Neutrophil (primary cell): ENCODE data around the gene PTMS.

Experiments
- H3K27ac ChIP-seq: fragments of 200-600 bp; sonication (generic); 2 replicates; pipeline ENCODE4 v1.5.1; 2016; ENCODE audit warnings: mild to moderate bottlenecking, moderate library complexity
- H3K27me3 ChIP-seq: fragments of 200-600 bp; sonication (generic); 2 replicates; pipeline ENCODE4 v1.6.0; 2016; ENCODE audit warnings: mild to moderate bottlenecking
- H3K36me3 ChIP-seq: fragments of 200-600 bp; sonication (generic); 2 replicates; pipeline ENCODE4 v1.5.1; 2017
- H3K4me1 ChIP-seq, 2 experiments: fragments of 200-600 bp in 1 of 2; sonication (generic) in 1 of 2; 1 replicate in 1 of 2; 2 replicates in 1 of 2; pipeline versions ENCODE4 v1.5.1 to v1.6.1; 2013 to 2016; ENCODE audit warnings: low read depth in 1 of 2, low read length in 1 of 2, mild to moderate bottlenecking in 1 of 2, moderate library complexity in 1 of 2; ENCODE audit not compliant: control insufficient read depth in 1 of 2, insufficient read depth in 1 of 2
- H3K4me3 ChIP-seq, 2 experiments: fragments of 200-600 bp in 1 of 2; sonication (generic) in 1 of 2; 1 replicate in 1 of 2; 2 replicates in 1 of 2; pipeline ENCODE4 v1.5.1; 2013 to 2016; ENCODE audit warnings: low read depth in 1 of 2, low read length in 1 of 2, mild to moderate bottlenecking in 1 of 2, moderate library complexity in 1 of 2
- H3K9me3 ChIP-seq: fragments of 200-600 bp; sonication (generic); 2 replicates; pipeline ENCODE4 v1.5.1; 2016
- CTCF ChIP-seq: fragments of 200-600 bp; sonication (generic); IDR thresholded peaks from 2 replicates; pipeline ENCODE4 v1.5.1; 2016; ENCODE audit warnings: antibody characterized with exemption

The PTMS gene

GRCh38 chr12:6791931-6792520 lies 25.9 kb downstream of the PTMS start:
- H3K4me1 ChIP-seq: peaks cover 26 to 35% of the 10 kb centered on the region in 2 experiments
- H3K9me3 ChIP-seq: no peaks in the 10 kb centered on the region
- H3K4me3 ChIP-seq: peak overlapping the region; percentile 15 to 47
- no peak for TF ChIP-seq CTCF
- H3K27ac ChIP-seq: peak overlapping the region; percentile 76
- H3K36me3 ChIP-seq: no peaks in the 10 kb centered on the region
- no peaks in the 10 kb centered on the region for H3K27me3 ChIP-seq

- Histone ChIP-seq H3K4me1 (peaks cover 26 to 35% of the 10 kb centered on the region in 2 experiments), H3K9me3 (no peaks in the 10 kb centered on the region), H3K27ac (peak overlapping the region; percentile 76), H3K4me3 (peak overlapping the region; percentile 15 to 47), H3K27me3 (no peaks in the 10 kb centered on the region), H3K36me3 (no peaks in the 10 kb centered on the region)
- TF ChIP-seq CTCF: no peak
These were observed 26.5 kb downstream of the PTMS start for GRCh38 chr12:6792522-6793201.

DNA sequence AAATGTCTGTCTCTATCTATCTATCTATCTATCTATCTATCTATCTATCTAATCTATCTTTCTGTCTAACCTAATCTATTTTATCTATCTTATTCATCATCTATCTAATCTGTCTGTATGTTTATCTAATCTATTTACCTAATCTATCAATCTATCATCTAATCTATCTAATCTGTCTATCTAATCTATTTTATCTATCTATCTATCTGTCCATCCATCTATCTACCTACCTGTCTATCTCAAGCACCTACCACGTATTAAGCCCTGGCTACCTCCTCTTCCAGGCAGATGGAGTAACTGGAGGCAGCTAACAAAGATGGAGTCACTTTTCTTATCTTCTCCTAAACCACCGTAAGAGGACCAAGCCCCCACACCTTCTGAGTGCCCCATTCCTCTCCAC lies 28.9 kb downstream of the PTMS start:
- TF ChIP-seq CTCF: no peak
- H3K9me3 ChIP-seq: no peaks in the 10 kb centered on the region
- H3K27me3 ChIP-seq: no peaks in the 10 kb centered on the region
- peaks cover 16 to 22% of the 10 kb centered on the region in 2 experiments for H3K4me1 ChIP-seq
- no peaks in the 10 kb centered on the region for H3K36me3 ChIP-seq
- H3K4me3 ChIP-seq: no peak overlapping the region
- no peak overlapping the region for H3K27ac ChIP-seq

GRCh38 chr12:6796576-6796975 lies 30.4 kb downstream of the PTMS start:
- no peak overlapping the region for H3K27ac ChIP-seq
- H3K4me3 ChIP-seq: no peak overlapping the region
- H3K4me1 ChIP-seq: peaks cover 16 to 20% of the 10 kb centered on the region in 2 experiments
- TF ChIP-seq CTCF: no peak
- no peaks in the 10 kb centered on the region for H3K9me3 ChIP-seq
- no peaks in the 10 kb centered on the region for H3K36me3 ChIP-seq
- no peaks in the 10 kb centered on the region for H3K27me3 ChIP-seq

DNA sequence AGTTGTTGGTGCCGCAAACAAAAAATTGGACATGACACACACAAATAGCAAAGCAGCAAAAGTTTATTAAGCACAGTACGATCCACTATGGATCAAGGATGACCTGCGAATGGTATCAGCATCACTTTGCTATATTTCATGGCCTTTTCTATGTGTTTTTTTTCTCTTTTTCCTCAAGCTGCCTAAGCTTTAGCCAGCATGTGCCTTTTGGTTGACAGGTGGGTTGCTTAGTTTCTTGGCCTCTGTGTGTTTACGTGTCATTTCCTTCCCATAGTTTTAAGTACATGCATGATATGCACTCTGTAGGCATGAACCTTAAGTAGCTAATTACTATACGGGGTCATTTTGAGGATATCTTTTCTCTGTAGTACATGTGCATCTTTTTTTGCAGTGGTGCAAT lies 33.0 kb downstream of the PTMS start:
- Histone ChIP-seq H3K4me3 (no peak overlapping the region), H3K27me3 (no peaks in the 10 kb centered on the region), H3K9me3 (no peaks in the 10 kb centered on the region), H3K27ac (no peak overlapping the region), H3K4me1 (no peaks in the 10 kb centered on the region), H3K36me3 (no peaks in the 10 kb centered on the region)
- TF ChIP-seq CTCF: no peak
